SK-N-SH treated with all-trans-retinoic acid at 6 μM for 48 hours (cell line): ENCODE measurements around the gene CLDN18.

Source experiments
- ATAC-seq: fragments of 200-7000 bp; cut with Tn5 transposase; 3 replicates; pipeline ENCODE4 v1.9.1; 2020; ENCODE audit warnings: mild to moderate bottlenecking, moderate library complexity
- ARNTL ChIP-seq: fragments of 450-650 bp; formaldehyde crosslinking; IDR thresholded peaks from 2 replicates; pipeline ENCODE4 v1.5.0; 2020; ENCODE audit warnings: low read depth, mild to moderate bottlenecking, moderate library complexity, borderline replicate concordance
- BACH2 ChIP-seq: fragments of 250-450 bp; sonication (Bioruptor Pico); IDR thresholded peaks from 2 replicates; pipeline ENCODE4 v1.9.0; 2021; ENCODE audit warnings: mild to moderate bottlenecking, borderline replicate concordance
- CREB5 ChIP-seq: fragments of 250-450 bp; sonication (Bioruptor Pico); IDR thresholded peaks from 2 replicates; pipeline ENCODE4 v1.5.1; 2020; ENCODE audit warnings: low read depth, mild to moderate bottlenecking, moderate library complexity
- CSDC2 ChIP-seq: fragments of 250-450 bp; sonication (Bioruptor Pico); IDR thresholded peaks from 2 replicates; pipeline ENCODE4 v1.5.0; 2020; ENCODE audit warnings: mild to moderate bottlenecking, moderate library complexity
- ISL1 ChIP-seq: fragments of 250-450 bp; sonication (Bioruptor Pico); IDR thresholded peaks from 2 replicates; pipeline ENCODE4 v2.1.2; 2022; ENCODE audit warnings: mild to moderate bottlenecking, moderate library complexity
- OSR1 ChIP-seq: fragments of 250-450 bp; sonication (Bioruptor Pico); IDR thresholded peaks from 2 replicates; pipeline ENCODE4 v1.8.0; 2022; ENCODE audit warnings: moderate library complexity, mild to moderate bottlenecking, inconsistent platforms
- PATZ1 ChIP-seq: fragments of 250-450 bp; sonication (Bioruptor Pico); IDR thresholded peaks from 2 replicates; pipeline ENCODE4 v1.8.0; 2020; ENCODE audit warnings: mild to moderate bottlenecking, moderate library complexity, borderline replicate concordance
- RARB ChIP-seq: fragments of 250-450 bp; sonication (Bioruptor Pico); IDR thresholded peaks from 2 replicates; pipeline ENCODE4 v1.8.0; 2021; ENCODE audit warnings: mild to moderate bottlenecking, moderate library complexity
- SNAI2 ChIP-seq: fragments of 250-450 bp; sonication (Bioruptor Pico); IDR thresholded peaks from 2 replicates; pipeline ENCODE4 v1.5.0; 2020; ENCODE audit warnings: mild to moderate bottlenecking, moderate library complexity
- TCF4 ChIP-seq: fragments of 250-450 bp; sonication (Bioruptor Pico); IDR thresholded peaks from 2 replicates; pipeline ENCODE4 v1.8.0; 2021; ENCODE audit warnings: mild to moderate bottlenecking, moderate library complexity, borderline replicate concordance
- TOX ChIP-seq: fragments of 250-450 bp; sonication (Bioruptor Pico); IDR thresholded peaks from 2 replicates; pipeline ENCODE4 v1.8.0; 2021; ENCODE audit warnings: mild to moderate bottlenecking, moderate library complexity, borderline replicate concordance
- ZC3H10 ChIP-seq: fragments of 250-450 bp; sonication (Bioruptor Pico); IDR thresholded peaks from 2 replicates; pipeline ENCODE4 v1.5.1; 2021; ENCODE audit warnings: mild to moderate bottlenecking, moderate library complexity
- ZFP3 ChIP-seq: fragments of 250-450 bp; sonication (Bioruptor Pico); IDR thresholded peaks from 2 replicates; pipeline ENCODE4 v1.5.0; 2020; ENCODE audit warnings: mild to moderate bottlenecking, moderate library complexity
- ZNF70 ChIP-seq: fragments of 450-650 bp; formaldehyde crosslinking; IDR thresholded peaks from 2 replicates; pipeline ENCODE4 v1.5.0; 2020; ENCODE audit warnings: mild to moderate bottlenecking, moderate library complexity
- ZNF8 ChIP-seq: fragments of 450-650 bp; formaldehyde crosslinking; IDR thresholded peaks from 2 replicates; pipeline ENCODE4 v1.5.0; 2020; ENCODE audit warnings: mild to moderate bottlenecking, moderate library complexity
- TF ChIP-seq, protein P1 (sequence below): fragments of 250-450 bp; sonication (Bioruptor Pico); IDR thresholded peaks from 2 replicates; pipeline ENCODE4 v1.5.0; 2020; ENCODE audit warnings: mild to moderate bottlenecking, moderate library complexity
- TF ChIP-seq, protein P2 (sequence below): fragments of 250-450 bp; sonication (Bioruptor Pico); IDR thresholded peaks from 2 replicates; pipeline ENCODE4 v1.8.0; 2021; ENCODE audit warnings: low read depth, mild to moderate bottlenecking, moderate library complexity, borderline replicate concordance
- TF ChIP-seq, protein P3 (sequence below): fragments of 250-450 bp; sonication (Bioruptor Pico); IDR thresholded peaks from 2 replicates; pipeline ENCODE4 v1.5.1; 2021; ENCODE audit warnings: mild to moderate bottlenecking, moderate library complexity

CLDN18 gene

DNA sequence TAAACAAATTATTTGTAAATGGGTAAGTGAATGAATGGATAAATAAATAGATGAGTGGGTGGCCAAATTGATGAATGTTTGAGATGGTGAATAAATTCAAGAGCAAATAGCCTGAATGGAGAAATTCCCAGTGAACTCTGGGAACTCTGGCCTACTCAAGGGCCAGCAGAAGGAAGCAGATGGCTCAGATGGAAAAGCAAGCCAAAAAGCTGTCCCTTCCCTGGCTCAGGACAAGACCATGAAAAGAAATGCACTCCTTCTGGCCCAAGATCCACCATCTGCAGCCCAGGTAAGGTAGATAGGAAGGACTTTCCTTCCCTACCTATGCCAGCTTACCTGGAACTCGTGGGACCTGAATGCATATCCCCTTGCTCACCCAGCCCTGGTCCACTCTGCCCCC lies 37.6 kb upstream of the CLDN18 start:
- TF ChIP-seq PATZ1: no peak
- no peak for TF ChIP-seq BACH2 (CRISPR knock-in tag)
- no peak for TF ChIP-seq ZNF70
- TF ChIP-seq, protein P1, sequence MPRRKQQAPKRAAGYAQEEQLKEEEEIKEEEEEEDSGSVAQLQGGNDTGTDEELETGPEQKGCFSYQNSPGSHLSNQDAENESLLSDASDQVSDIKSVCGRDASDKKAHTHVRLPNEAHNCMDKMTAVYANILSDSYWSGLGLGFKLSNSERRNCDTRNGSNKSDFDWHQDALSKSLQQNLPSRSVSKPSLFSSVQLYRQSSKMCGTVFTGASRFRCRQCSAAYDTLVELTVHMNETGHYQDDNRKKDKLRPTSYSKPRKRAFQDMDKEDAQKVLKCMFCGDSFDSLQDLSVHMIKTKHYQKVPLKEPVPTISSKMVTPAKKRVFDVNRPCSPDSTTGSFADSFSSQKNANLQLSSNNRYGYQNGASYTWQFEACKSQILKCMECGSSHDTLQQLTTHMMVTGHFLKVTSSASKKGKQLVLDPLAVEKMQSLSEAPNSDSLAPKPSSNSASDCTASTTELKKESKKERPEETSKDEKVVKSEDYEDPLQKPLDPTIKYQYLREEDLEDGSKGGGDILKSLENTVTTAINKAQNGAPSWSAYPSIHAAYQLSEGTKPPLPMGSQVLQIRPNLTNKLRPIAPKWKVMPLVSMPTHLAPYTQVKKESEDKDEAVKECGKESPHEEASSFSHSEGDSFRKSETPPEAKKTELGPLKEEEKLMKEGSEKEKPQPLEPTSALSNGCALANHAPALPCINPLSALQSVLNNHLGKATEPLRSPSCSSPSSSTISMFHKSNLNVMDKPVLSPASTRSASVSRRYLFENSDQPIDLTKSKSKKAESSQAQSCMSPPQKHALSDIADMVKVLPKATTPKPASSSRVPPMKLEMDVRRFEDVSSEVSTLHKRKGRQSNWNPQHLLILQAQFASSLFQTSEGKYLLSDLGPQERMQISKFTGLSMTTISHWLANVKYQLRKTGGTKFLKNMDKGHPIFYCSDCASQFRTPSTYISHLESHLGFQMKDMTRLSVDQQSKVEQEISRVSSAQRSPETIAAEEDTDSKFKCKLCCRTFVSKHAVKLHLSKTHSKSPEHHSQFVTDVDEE: no peak
- TF ChIP-seq ZC3H10 (CRISPR knock-in tag): no peak
- TF ChIP-seq TCF4 (CRISPR knock-in tag): no peak
- TF ChIP-seq, protein P2, sequence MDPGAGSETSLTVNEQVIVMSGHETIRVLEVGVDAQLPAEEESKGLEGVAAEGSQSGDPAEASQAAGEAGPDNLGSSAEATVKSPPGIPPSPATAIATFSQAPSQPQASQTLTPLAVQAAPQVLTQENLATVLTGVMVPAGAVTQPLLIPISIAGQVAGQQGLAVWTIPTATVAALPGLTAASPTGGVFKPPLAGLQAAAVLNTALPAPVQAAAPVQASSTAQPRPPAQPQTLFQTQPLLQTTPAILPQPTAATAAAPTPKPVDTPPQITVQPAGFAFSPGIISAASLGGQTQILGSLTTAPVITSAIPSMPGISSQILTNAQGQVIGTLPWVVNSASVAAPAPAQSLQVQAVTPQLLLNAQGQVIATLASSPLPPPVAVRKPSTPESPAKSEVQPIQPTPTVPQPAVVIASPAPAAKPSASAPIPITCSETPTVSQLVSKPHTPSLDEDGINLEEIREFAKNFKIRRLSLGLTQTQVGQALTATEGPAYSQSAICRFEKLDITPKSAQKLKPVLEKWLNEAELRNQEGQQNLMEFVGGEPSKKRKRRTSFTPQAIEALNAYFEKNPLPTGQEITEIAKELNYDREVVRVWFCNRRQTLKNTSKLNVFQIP (CRISPR knock-in tag): no peak
- TF ChIP-seq TOX (CRISPR knock-in tag): no peak
- no peak for TF ChIP-seq ISL1 (CRISPR knock-in tag)
- no peak for TF ChIP-seq OSR1 (CRISPR knock-in tag)
- TF ChIP-seq CSDC2 (CRISPR knock-in tag): no peak
- TF ChIP-seq SNAI2 (CRISPR knock-in tag): no peak
- no peak for TF ChIP-seq ZFP3 (CRISPR knock-in tag)
- no peak for TF ChIP-seq CREB5 (CRISPR knock-in tag)
- ATAC-seq: no peak

DNA sequence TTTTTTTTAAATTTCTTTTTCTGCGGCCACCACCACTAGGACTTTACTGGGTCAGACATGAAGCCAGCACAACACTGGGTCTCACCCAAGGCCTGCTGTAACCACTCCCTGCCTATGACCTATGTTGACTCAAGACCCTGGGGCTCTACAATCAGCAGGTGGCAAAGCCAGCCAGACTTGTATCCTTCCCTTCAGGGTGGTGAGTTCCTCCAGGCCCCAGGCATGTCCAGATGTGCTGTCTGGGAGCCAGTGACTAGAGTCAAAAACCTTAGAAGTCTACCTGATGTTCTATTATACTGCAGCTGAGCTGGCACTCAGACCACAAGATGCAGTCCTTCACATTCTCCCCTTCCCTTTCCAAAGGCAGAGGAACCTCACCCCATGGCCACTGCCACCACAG lies 31.6 kb upstream of the CLDN18 start:
- ATAC-seq: no peak
- TF ChIP-seq ZNF70 (no peak), OSR1 (CRISPR knock-in tag) (no peak), SNAI2 (CRISPR knock-in tag) (no peak), ZC3H10 (CRISPR knock-in tag) (no peak), CSDC2 (CRISPR knock-in tag) (no peak), ISL1 (CRISPR knock-in tag) (no peak), ZFP3 (CRISPR knock-in tag) (no peak), TCF4 (CRISPR knock-in tag) (no peak), BACH2 (CRISPR knock-in tag) (no peak), ZNF8 (no peak), RARB (no peak), CREB5 (CRISPR knock-in tag) (no peak), ARNTL (CRISPR knock-in tag) (no peak)
- TF ChIP-seq, protein P2 (CRISPR knock-in tag): no peak
- TF ChIP-seq, protein P1: no peak
- TF ChIP-seq, protein P3, sequence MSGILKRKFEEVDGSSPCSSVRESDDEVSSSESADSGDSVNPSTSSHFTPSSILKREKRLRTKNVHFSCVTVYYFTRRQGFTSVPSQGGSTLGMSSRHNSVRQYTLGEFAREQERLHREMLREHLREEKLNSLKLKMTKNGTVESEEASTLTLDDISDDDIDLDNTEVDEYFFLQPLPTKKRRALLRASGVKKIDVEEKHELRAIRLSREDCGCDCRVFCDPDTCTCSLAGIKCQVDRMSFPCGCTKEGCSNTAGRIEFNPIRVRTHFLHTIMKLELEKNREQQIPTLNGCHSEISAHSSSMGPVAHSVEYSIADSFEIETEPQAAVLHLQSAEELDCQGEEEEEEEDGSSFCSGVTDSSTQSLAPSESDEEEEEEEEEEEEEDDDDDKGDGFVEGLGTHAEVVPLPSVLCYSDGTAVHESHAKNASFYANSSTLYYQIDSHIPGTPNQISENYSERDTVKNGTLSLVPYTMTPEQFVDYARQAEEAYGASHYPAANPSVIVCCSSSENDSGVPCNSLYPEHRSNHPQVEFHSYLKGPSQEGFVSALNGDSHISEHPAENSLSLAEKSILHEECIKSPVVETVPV (CRISPR knock-in tag): no peak
